NCI-H526 (cell line): ENCODE data around the gene SLC2A11.

Source experiments
- DNase-seq, 2 experiments: peaks; one replicate each; lab custom pipeline; 2025; lab: John Stamatoyannopoulos, UW

Gene SLC2A11

DNA sequence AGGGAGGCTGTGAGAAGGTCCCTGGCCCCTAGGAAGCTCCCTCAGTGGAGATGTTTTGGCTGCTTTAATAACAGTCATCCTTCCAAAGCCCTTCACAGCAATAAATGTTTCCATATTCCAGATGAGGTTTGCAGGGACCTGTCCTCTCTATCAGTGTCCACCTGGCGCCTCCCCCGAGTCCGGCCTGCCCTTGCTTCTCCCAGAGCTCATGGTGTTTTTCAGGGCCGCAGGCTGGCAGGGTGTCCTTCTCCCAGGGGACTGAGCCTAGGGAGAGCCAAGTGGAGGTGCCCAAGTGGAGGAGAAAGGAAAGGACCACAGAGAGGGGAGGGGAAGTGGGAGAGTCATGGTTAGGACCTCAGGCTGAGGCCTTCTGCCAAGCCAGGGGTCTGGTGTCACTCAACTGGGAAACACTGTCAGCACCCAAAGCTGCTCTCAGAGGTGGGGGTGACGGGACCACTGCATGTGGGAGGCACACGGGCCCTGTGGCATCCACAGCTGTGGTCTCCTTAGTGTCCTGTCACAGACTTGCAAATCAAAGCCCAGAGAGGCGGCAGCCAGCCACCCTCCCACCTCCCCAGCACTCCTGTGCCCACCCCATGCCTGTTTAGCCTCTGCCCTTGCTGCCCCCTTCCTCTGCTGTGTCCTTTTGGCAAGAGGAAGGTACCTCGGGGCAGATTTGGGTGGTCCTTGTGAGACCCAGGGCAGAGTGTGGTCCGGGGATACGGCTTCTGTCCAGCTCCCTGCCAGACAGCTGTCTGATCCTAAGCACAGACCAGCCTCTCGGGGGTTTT lies 25.3 kb upstream of the SLC2A11 start:
- DNase-seq, result no peak

DNA sequence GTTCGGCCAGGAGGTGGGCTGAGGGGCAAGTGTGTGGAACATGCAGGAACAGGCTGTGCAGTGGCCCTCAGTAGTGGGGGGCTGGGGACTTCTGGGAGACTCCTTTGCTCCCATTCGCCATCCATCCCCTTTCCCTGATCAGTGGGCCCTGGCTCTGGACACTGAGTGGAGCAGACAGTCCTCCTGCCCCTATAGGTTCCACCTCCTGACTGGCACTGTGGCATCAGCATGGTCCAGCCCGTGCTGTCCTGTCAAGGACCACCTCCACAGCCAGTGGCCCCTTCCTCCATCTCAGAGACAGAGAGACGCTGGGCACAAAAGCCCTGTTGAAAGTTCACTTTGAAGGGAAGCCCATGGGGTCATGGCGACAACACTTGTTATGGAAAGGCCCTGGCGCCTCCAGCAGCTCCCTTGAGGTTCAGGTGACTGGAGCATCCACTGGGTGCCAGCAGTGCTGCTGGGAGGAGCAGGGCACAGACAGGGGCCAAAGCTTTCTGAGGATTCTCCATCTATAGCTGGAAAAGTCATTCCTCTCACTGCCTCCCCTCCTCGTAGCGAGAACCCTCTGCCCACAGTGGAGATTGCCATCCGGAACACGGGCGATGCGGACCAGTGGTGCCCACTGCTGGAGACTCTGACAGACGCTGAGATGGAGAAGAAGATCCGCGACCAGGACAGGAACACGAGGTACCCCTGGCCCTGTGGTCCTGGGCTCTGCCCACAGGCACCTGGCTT lies 24.5 kb upstream of the SLC2A11 start:
- no peak for DNase-seq

DNA sequence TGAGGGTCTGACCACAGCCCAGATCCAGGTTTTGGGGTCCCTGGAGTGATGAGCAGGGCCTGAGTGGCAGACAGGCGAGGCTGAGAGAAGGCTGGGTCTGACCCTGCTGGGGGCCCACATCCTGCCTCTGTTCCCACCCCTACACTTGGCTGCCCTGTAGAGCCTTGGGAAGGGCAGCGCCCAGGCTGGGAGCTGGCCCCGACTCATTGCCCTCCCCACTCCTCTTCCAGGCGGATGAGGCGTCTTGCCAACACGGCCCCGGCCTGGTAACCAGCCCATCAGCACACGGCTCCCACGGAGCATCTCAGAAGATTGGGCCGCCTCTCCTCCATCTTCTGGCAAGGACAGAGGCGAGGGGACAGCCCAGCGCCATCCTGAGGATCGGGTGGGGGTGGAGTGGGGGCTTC lies 23.8 kb upstream of the SLC2A11 start:
- DNase-seq, result no peak

GRCh38 chr22:23834406-23834792 lies 23.3 kb upstream of the SLC2A11 start:
- no peak for DNase-seq

GRCh38 chr22:23834793-23835483 lies 22.7 kb upstream of the SLC2A11 start:
- DNase-seq, result no peak

DNA sequence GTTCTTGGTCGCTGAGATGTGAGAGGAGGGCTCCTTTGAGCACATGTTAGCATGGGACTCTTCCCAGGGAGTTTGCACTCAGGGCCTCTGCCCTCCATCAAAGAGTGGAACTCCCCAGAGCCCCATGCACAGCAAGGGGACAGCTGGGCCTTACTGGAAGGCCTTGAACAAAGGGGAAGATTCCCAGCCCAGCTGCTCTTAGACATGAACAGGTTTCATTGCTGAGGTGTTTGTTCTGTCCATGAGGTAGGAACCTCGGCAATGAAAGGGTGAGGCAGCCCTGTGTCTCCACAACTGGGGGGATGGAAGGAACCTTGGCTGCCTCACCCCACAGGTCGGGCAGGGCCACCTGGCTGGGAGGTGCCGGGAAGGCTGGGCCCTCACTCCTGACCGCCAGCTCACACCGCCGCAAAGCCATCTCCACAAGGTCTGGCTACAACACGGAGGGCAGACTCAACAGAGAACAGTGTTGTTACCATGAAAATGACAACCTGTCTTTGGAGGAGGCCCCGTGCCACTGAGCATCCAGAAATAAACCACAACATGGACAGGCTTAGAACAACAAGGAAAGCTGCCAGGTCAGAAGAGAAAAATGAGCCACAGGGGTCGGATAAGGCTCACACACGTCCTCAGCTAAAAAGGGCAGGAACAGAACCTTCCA lies 22.1 kb upstream of the SLC2A11 start:
- DNase-seq, result no peak

GRCh38 chr22:23836281-23836680 lies 21.4 kb upstream of the SLC2A11 start:
- DNase-seq, result no peak

- peak in 1 of 2 experiments; percentile 53 for DNase-seq
Observed at GRCh38 chr22:23836692-23837495, 20.8 kb upstream of the SLC2A11 start.

GRCh38 chr22:23837496-23837859 lies 20.2 kb upstream of the SLC2A11 start:
- DNase-seq, result peak in 1 of 2 experiments; percentile 78

DNA sequence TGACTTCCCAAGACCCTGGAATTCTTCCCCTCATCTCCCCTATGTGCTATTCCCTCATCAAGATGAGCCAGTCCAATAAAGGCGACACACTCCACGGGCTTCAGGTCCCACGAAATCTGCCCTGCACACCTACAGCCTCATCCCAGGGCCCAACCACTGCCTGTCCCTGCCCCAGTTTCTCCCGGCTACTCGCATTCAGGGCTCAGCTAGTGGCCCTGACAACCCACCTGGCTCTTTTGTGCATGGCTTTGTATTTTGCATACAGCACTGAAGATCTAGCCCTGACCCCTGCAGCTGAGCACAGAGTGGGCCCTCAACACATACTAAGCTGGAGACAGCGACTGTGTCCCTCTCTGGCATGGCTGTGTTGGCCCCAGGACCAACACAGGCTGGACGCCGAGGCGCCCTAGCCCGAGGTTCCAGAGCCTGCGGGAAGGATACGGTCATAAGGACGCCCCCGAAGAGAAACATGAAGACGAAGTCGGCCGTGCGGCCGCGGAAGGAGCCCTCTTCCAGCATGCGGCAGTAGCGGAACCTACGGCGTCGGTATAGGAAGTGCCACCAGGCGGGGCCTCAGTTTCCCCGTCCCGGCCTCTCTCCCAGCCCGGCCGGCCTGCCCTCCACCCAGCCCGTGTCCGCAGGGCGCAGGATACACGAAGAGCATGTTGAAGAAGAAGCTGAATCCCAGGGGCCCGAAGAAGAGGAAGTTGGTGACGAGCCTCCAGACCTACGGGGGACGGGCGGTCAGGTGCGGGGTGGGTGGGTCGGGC lies 19.6 kb upstream of the SLC2A11 start:
- peak in 1 of 2 experiments; percentile 31 for DNase-seq

- peak; percentile 97 to 98 for DNase-seq
Observed at GRCh38 chr22:23838681-23839468, 18.8 kb upstream of the SLC2A11 start, which contains the start of gene DERL3. TSS of gene DERL3 (minus strand) at chr22:23839006. CDS start at chr22:23838987, 19 bp downstream.

GRCh38 chr22:23840026-23840425 lies 17.6 kb upstream of the SLC2A11 start:
- DNase-seq, result no peak

DNA sequence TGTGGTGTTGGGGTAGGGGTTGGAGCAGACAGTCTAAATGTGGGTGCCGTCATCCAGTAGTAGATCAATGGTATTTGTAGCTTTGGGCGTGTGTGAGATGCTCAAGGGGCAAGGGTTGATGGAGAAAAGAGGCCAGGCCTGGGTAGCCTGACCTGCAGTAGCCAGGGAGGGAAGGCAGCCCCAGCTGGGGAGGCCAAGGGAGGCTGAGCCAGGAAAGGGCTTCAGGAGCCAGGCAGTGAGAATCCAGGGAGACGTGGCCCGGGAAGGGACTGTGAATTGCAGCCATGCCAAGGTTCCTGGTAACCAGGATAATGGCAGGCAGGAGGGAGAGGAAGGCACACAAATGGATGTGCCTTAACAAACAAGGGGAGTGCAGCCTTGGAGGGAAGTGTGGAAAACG lies 16.4 kb upstream of the SLC2A11 start:
- DNase-seq, result no peak

GRCh38 chr22:23841736-23842445 lies 15.8 kb upstream of the SLC2A11 start:
- DNase-seq, result no peak

GRCh38 chr22:23842599-23842998 lies 15.1 kb upstream of the SLC2A11 start:
- DNase-seq, result no peak

DNA sequence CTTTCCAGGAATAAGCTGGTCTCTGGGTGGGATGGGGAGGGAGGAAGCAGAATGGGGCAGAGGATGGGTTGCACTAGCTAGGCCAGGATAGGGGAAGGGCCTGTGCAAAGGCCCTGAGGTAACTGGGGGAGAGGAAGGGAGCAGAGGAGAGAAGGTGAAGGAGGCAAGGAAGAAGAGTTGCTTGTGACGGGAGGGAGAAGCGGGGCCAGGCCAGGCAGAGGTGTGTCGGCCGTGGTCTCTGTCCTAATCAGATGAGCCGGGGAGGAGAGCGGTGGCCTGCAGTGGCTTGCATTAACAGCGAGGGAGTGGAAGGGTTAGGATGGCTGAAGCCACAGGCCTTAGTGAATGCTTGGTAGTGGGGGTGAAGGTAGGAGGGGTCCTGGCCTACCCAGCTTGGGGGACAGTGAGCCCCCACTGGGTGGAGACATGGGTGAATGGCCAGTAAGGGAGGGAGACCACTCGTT lies 12.9 kb upstream of the SLC2A11 start:
- no peak for DNase-seq

DNA sequence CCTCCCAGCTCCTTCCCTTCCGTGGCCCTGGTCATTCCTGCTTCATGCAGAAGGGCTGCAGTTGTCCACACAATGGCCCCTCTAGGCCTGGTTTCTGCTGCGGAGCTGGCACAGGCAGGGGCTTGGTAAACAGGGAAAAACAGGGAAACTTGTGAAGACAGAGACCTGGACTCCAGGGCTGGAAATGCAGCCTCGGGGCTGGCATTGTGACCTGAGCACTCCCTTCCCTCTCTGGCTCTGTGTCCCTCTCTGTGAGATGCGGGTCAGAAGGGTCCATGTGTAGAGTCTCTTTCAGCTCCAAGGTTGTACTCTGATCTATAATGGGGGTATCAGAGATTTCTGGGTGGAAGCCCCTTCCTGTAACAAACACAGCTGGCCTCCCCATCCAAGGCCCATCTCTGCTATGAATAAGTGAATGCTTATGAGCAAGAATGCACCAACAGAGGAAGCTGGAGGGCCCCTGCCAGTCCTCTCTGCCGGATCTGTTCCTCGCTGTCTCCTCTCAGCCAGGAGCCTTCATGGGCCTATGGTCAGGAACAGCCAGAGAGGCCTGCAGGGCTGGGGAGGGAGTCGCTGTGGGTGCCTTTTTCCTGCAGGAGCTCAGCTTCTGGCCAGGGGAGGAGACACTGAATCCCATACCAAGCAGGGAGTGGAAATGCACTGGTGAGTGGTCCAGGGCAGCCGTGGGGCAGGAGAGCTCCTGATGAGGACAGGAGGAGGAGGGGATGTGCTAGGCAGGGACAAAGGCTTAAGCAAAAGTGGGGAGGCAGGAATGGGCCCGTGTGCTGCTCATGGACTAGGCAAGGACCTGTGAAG lies 12.2 kb upstream of the SLC2A11 start:
- no peak for DNase-seq

- DNase-seq, result no peak
Observed at GRCh38 chr22:23846081-23846469, 11.6 kb upstream of the SLC2A11 start.
